ENCODE data around the gene KRT26.

The KRT26 gene

DNA sequence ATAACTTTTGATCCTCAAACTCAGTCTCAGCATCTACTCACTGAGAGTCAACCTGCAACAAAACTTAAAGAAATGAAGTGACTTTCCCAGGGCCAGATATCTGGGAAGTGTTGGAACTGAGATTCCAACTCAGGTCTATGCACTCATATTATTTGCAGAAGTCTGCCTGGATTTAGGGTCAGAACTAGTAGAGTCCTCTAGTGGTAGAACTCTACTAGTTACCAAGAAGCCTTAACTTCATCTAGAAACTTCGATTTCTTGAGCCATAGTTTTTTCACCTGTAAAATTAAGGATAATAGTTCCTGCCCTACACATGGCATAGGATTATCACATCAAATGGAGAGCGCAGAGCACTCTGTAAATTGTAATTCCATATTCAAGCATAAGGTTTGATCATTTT lies 45.1 kb downstream of the KRT26 start:
- Histone ChIP-seq H3K79me2 (ENCODE audit: insufficient read depth, low read length) (no peaks in the 10 kb centered on the region), H3K9me2 (replicated peaks; ENCODE audit: insufficient read depth, low read length) (no peaks in the 10 kb centered on the region), H3K4me2 (ENCODE audit: low read depth, low read length, poor library complexity, severe bottlenecking) (no peak overlapping the region), H4K20me1 (ENCODE audit: low read depth, low read length) (no peaks in the 10 kb centered on the region), H2AFZ (ENCODE audit: low read depth, low read length, severe bottlenecking) (no peak overlapping the region), H3K4me3 (ENCODE audit: insufficient read depth, low read length, poor library complexity, severe bottlenecking) (no peak overlapping the region), H3F3A (ENCODE audit: insufficient read depth) (no peaks in the 10 kb centered on the region), H3K27me3 (ENCODE audit: low read length) (peaks cover 4% of the 10 kb centered on the region; the same call in 1 of the 2 replicates), H3K27ac (ENCODE audit: low read depth, low read length) (no peak overlapping the region), H3K36me3 (ENCODE audit: low read length) (no peaks in the 10 kb centered on the region), H3K9ac (ENCODE audit: low read length) (no peak overlapping the region), H3K9me3 (ENCODE audit: insufficient read depth, low read length) (no peaks in the 10 kb centered on the region)
- TF ChIP-seq EZH2phosphoT487 (conservative IDR thresholded peaks at IDR 0.05; ENCODE audit: low read length): no peak
- TF ChIP-seq, protein P1, sequence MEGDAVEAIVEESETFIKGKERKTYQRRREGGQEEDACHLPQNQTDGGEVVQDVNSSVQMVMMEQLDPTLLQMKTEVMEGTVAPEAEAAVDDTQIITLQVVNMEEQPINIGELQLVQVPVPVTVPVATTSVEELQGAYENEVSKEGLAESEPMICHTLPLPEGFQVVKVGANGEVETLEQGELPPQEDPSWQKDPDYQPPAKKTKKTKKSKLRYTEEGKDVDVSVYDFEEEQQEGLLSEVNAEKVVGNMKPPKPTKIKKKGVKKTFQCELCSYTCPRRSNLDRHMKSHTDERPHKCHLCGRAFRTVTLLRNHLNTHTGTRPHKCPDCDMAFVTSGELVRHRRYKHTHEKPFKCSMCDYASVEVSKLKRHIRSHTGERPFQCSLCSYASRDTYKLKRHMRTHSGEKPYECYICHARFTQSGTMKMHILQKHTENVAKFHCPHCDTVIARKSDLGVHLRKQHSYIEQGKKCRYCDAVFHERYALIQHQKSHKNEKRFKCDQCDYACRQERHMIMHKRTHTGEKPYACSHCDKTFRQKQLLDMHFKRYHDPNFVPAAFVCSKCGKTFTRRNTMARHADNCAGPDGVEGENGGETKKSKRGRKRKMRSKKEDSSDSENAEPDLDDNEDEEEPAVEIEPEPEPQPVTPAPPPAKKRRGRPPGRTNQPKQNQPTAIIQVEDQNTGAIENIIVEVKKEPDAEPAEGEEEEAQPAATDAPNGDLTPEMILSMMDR (IDR thresholded peaks at IDR 0.05; ENCODE audit: insufficient read depth, low read length, poor library complexity, severe bottlenecking): peak; percentile 28

DNA sequence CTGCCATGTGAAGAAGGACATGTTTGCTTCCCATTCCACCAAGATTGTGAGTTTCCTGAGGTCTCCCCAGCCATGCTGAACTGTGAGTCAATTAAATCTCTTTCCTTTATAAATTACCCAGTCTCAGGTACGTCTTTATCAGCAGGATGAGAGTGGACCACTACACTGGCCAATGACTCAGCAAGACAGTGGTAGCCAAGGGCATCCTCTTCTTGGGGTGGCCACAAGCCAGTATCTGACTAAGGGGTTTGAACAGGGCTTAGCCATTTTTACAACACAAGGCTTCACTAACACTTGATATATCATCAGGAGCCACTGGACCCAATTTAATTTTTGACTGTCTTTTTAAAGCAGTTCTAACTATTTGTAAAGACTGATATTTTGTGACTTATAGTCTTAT lies 47.3 kb downstream of the KRT26 start:
- no peaks in the 10 kb centered on the region for H4K20me1 ChIP-seq (ENCODE audit: low read depth, low read length)
- TF ChIP-seq, protein P1 (IDR thresholded peaks at IDR 0.05; ENCODE audit: insufficient read depth, low read length, poor library complexity, severe bottlenecking): no peak
- no peak for TF ChIP-seq EZH2phosphoT487 (conservative IDR thresholded peaks at IDR 0.05; ENCODE audit: low read length)
- no peak overlapping the region for H3K27ac ChIP-seq (ENCODE audit: low read depth, low read length)
- no peaks in the 10 kb centered on the region for H3K9me2 ChIP-seq (replicated peaks; ENCODE audit: insufficient read depth, low read length)
- H2AFZ ChIP-seq (ENCODE audit: low read depth, low read length, severe bottlenecking): no peak overlapping the region
- H3K27me3 ChIP-seq (ENCODE audit: low read length): no peaks in the 10 kb centered on the region
- H3K9me3 ChIP-seq (ENCODE audit: insufficient read depth, low read length): no peaks in the 10 kb centered on the region
- no peak overlapping the region for H3K4me2 ChIP-seq (ENCODE audit: low read depth, low read length, poor library complexity, severe bottlenecking)
- H3F3A ChIP-seq (ENCODE audit: insufficient read depth): no peaks in the 10 kb centered on the region
- no peak overlapping the region for H3K9ac ChIP-seq (ENCODE audit: low read length)
- H3K4me3 ChIP-seq (ENCODE audit: insufficient read depth, low read length, poor library complexity, severe bottlenecking): no peak overlapping the region
- H3K79me2 ChIP-seq (ENCODE audit: insufficient read depth, low read length): no peaks in the 10 kb centered on the region
- H3K36me3 ChIP-seq (ENCODE audit: low read length): no peaks in the 10 kb centered on the region

DNA sequence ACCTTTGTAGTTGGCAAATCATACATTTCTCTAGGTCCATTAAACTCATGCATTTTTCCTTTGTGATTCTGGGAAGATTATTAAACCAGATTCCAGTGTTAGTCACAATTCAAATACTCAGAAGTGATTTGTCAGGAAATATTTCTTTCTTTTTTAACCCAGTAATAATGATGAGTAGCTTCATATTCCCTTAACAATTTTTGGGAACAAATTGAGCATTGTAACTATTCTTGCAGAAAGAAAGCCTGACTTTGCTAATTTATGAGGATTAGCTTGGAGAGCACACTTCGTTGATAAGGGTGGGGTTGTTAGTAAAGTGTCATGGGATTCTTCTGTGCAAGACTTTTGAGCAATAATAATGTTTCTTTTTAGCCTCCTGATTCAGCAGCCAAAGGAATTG lies 49.8 kb downstream of the KRT26 start:
- no peaks in the 10 kb centered on the region for H4K20me1 ChIP-seq (ENCODE audit: low read depth, low read length)
- TF ChIP-seq, protein P1 (IDR thresholded peaks at IDR 0.05; ENCODE audit: insufficient read depth, low read length, poor library complexity, severe bottlenecking): no peak
- no peak for TF ChIP-seq EZH2phosphoT487 (conservative IDR thresholded peaks at IDR 0.05; ENCODE audit: low read length)
- H3K9me2 ChIP-seq (replicated peaks; ENCODE audit: insufficient read depth, low read length): no peaks in the 10 kb centered on the region
- no peaks in the 10 kb centered on the region for H3K27me3 ChIP-seq (ENCODE audit: low read length)
- H3K4me2 ChIP-seq (ENCODE audit: low read depth, low read length, poor library complexity, severe bottlenecking): no peak overlapping the region
- no peaks in the 10 kb centered on the region for H3K9me3 ChIP-seq (ENCODE audit: insufficient read depth, low read length)
- H3F3A ChIP-seq (ENCODE audit: insufficient read depth): no peaks in the 10 kb centered on the region
- H2AFZ ChIP-seq (ENCODE audit: low read depth, low read length, severe bottlenecking): no peak overlapping the region
- no peak overlapping the region for H3K4me3 ChIP-seq (ENCODE audit: insufficient read depth, low read length, poor library complexity, severe bottlenecking)
- H3K9ac ChIP-seq (ENCODE audit: low read length): no peak overlapping the region
- no peak overlapping the region for H3K27ac ChIP-seq (ENCODE audit: low read depth, low read length)
- H3K79me2 ChIP-seq (ENCODE audit: insufficient read depth, low read length): no peaks in the 10 kb centered on the region
- no peaks in the 10 kb centered on the region for H3K36me3 ChIP-seq (ENCODE audit: low read length)

Measured in SU-DHL-6 (cell line).